Astrocyte (in vitro differentiated cells and primary cell): ENCODE data around the gene HOXC11. TPM values are rescaled to one million over a fixed set of nuclear protein-coding genes. Genes with fewer than 3 reads are reported as not detected.

Source experiments
- DNase-seq: peaks from one replicate; pipeline ENCODE4 v3.0.0-alpha.2; 2010; ENCODE audit warnings: low read depth
- FAIRE-seq: peaks from 2 replicates; lab custom pipeline; 2011; peaks lifted over from hg19 to GRCh38; lab: Jason Lieb, UNC
- H2AFZ ChIP-seq: 2 replicates; pipeline ENCODE4 v1.6.0; 2012; ENCODE audit warnings: low read depth, low read length, inconsistent platforms
- H3K27ac ChIP-seq: 2 replicates; pipeline ENCODE4 v1.5.1; 2011; ENCODE audit warnings: low read depth, low read length, inconsistent platforms
- H3K27me3 ChIP-seq: 2 replicates; pipeline ENCODE4 v1.6.0; 2011; ENCODE audit warnings: low read length, inconsistent platforms; ENCODE audit not compliant: insufficient read depth
- H3K36me3 ChIP-seq: 2 replicates; pipeline ENCODE4 v1.5.1; 2011; ENCODE audit warnings: low read length, inconsistent platforms; ENCODE audit not compliant: insufficient read depth
- H3K4me1 ChIP-seq: 2 replicates; pipeline ENCODE4 v1.5.1; 2011; ENCODE audit warnings: low read length, inconsistent platforms; ENCODE audit not compliant: insufficient read depth
- H3K4me2 ChIP-seq: 2 replicates; pipeline ENCODE4 v1.6.0; 2012; ENCODE audit warnings: low read length, inconsistent platforms
- H3K4me3 ChIP-seq: 2 replicates; pipeline ENCODE4 v1.5.1; 2011; ENCODE audit warnings: low read depth, mild to moderate bottlenecking, low read length, inconsistent platforms; ENCODE audit not compliant: insufficient read depth
- H3K79me2 ChIP-seq: 2 replicates; pipeline ENCODE4 v1.6.0; 2012; ENCODE audit warnings: mild to moderate bottlenecking, low read length, inconsistent platforms; ENCODE audit not compliant: insufficient read depth
- H3K9ac ChIP-seq: 2 replicates; pipeline ENCODE4 v1.6.0; 2012; ENCODE audit warnings: mild to moderate bottlenecking, low read length, inconsistent platforms
- H3K9me3 ChIP-seq: 2 replicates; pipeline ENCODE4 v1.5.1; 2012; ENCODE audit warnings: low read depth, mild to moderate bottlenecking, low read length, inconsistent platforms; ENCODE audit not compliant: insufficient read depth
- H4K20me1 ChIP-seq: 2 replicates; pipeline ENCODE4 v1.6.0; 2012; ENCODE audit warnings: low read length, inconsistent platforms; ENCODE audit not compliant: insufficient read depth
- H3K27ac Mint-ChIP-seq: one replicate; pipeline ENCODE4 v1.8.0; 2021; ENCODE audit warnings: mild to moderate bottlenecking, mixed read lengths; ENCODE audit not compliant: unreplicated experiment
- H3K27me3 Mint-ChIP-seq: one replicate; pipeline ENCODE4 v1.8.0; 2021; ENCODE audit warnings: low read depth, mixed read lengths; ENCODE audit not compliant: unreplicated experiment
- H3K36me3 Mint-ChIP-seq: one replicate; pipeline ENCODE4 v1.8.0; 2021; ENCODE audit warnings: low read depth, mixed read lengths; ENCODE audit not compliant: unreplicated experiment
- H3K4me1 Mint-ChIP-seq: one replicate; pipeline ENCODE4 v1.8.0; 2021; ENCODE audit warnings: low read depth, mixed read lengths; ENCODE audit not compliant: unreplicated experiment
- H3K4me3 Mint-ChIP-seq: one replicate; pipeline ENCODE4 v1.8.0; 2021; ENCODE audit warnings: mild to moderate bottlenecking, moderate library complexity, mixed read lengths; ENCODE audit not compliant: unreplicated experiment
- H3K9me3 Mint-ChIP-seq: one replicate; pipeline ENCODE4 v1.8.0; 2021; ENCODE audit warnings: mild to moderate bottlenecking, mixed read lengths; ENCODE audit not compliant: unreplicated experiment
- EZH2 ChIP-seq: IDR thresholded peaks from 2 replicates; pipeline ENCODE4 v1.6.1; 2012; ENCODE audit warnings: mild to moderate bottlenecking, low read length, inconsistent platforms; ENCODE audit not compliant: insufficient read depth
- total RNA-seq: library from RNA; stranded (reverse); gene quantifications from 2 replicates; pipeline ENCODE4 v1.2.1, GENCODE V29; 2021
- TF ChIP-seq, protein P1 (sequence below): IDR thresholded peaks from 2 replicates; pipeline ENCODE4 v1.5.1; 2011; ENCODE audit warnings: low read depth, mild to moderate bottlenecking, inconsistent platforms, low read length, moderate library complexity; ENCODE audit not compliant: insufficient read depth

The HOXC11 gene
- total RNA-seq, 1 donor from 2014 or later = not detected

DNA sequence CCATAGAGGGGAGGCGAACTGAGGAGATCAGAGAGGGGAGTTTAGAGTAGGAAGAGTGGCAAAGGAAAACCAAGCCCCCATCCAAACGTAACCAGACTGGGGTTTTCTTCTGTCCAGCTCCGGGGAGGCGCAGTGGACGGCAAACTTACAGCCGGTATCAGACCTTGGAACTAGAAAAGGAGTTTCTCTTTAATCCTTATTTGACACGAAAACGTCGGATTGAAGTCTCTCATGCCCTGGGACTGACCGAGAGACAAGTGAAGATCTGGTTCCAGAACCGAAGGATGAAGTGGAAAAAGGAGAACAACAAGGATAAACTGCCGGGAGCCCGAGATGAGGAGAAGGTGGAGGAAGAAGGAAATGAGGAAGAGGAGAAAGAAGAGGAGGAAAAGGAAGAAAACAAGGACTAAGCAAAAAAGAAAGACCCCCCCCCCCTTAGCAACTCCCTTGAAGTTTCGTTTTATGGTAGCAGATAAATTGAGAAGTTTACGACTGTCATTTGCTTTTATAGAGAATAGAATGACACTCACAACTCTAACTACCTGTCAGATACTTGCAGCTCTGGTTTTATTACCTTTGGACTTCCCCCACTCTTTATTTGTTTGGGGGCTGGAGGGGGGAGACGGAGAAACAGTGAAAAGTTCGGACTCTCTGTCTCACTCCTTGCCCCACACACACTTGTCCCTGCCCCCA lies 38.2 kb downstream of the HOXC11 start:
- TF ChIP-seq, protein P1, sequence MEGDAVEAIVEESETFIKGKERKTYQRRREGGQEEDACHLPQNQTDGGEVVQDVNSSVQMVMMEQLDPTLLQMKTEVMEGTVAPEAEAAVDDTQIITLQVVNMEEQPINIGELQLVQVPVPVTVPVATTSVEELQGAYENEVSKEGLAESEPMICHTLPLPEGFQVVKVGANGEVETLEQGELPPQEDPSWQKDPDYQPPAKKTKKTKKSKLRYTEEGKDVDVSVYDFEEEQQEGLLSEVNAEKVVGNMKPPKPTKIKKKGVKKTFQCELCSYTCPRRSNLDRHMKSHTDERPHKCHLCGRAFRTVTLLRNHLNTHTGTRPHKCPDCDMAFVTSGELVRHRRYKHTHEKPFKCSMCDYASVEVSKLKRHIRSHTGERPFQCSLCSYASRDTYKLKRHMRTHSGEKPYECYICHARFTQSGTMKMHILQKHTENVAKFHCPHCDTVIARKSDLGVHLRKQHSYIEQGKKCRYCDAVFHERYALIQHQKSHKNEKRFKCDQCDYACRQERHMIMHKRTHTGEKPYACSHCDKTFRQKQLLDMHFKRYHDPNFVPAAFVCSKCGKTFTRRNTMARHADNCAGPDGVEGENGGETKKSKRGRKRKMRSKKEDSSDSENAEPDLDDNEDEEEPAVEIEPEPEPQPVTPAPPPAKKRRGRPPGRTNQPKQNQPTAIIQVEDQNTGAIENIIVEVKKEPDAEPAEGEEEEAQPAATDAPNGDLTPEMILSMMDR = no peak
- TF ChIP-seq EZH2 = no peak
- H3K9me3 Mint-ChIP-seq = peaks cover 11% of the 10 kb centered on the region
- H3K36me3 ChIP-seq = no peaks in the 10 kb centered on the region
- no peak overlapping the region for H3K27ac ChIP-seq
- no peak for DNase-seq
- H2AFZ ChIP-seq = no peak overlapping the region
- no peak overlapping the region for H3K4me3 Mint-ChIP-seq
- peaks cover 92% of the 10 kb centered on the region for H3K27me3 Mint-ChIP-seq
- no peak overlapping the region for H3K4me3 ChIP-seq
- no peaks in the 10 kb centered on the region for H4K20me1 ChIP-seq
- H3K9me3 ChIP-seq = no peaks in the 10 kb centered on the region
- peaks cover 92% of the 10 kb centered on the region for H3K27me3 ChIP-seq
- H3K9ac ChIP-seq = no peak overlapping the region
- H3K36me3 Mint-ChIP-seq = no peaks in the 10 kb centered on the region
- H3K4me1 ChIP-seq = peaks cover 3% of the 10 kb centered on the region
- FAIRE-seq = no peak
- H3K27ac Mint-ChIP-seq = no peak overlapping the region
- no peaks in the 10 kb centered on the region for H3K4me1 Mint-ChIP-seq
- H3K79me2 ChIP-seq = no peaks in the 10 kb centered on the region
- H3K4me2 ChIP-seq = no peak overlapping the region

DNA sequence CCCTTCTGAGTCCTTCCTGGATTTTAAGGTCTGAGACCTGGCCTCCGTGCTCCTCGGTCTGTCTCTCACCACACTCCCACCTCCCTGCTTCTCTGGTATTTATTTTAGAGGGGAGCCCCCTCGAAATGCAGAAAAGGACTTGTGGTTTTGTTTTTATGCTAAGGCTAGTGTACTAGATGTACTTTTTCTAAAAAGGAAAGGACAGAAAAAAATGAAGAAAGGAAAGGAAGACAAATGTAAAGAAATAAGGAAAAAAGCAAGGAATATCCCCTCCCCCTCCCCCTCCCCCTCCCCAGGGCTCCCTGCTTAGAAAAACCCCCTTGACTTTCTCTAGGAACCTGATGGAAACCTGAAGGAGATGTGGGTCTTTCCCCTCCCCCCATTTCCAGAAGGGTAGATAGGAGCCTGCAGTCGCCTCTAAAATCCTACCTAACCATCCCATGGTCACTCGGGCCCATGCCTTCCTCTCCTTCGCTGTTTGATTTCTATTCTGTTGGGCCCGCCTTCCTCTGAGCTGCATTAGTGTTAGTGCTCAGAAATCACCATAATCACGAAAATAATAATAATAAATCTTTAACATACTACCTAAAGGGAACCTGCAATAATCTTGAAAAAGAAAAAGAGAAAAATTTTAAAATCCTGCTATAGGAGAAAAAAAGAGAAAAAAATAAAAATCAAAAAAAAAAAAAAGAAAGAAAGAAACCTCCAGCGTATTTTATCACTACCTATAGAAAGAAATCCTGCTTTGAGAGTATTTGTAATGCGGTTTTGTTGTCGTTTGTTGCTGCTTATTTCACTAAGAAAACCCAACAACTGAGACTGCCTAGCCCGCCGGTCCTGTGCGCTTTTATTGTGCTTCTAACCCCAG lies 39.0 kb downstream of the HOXC11 start:
- peaks cover 11% of the 10 kb centered on the region for H3K9me3 Mint-ChIP-seq
- no peak for DNase-seq
- H3K4me1 Mint-ChIP-seq = no peaks in the 10 kb centered on the region
- Histone ChIP-seq H3K4me2 (no peak overlapping the region), H3K9ac (no peak overlapping the region), H3K27ac (no peak overlapping the region), H3K4me1 (no peaks in the 10 kb centered on the region), H4K20me1 (no peaks in the 10 kb centered on the region), H3K79me2 (no peaks in the 10 kb centered on the region), H3K27me3 (peaks cover 90% of the 10 kb centered on the region), H3K36me3 (no peaks in the 10 kb centered on the region), H3K4me3 (no peak overlapping the region), H2AFZ (no peak overlapping the region), H3K9me3 (no peaks in the 10 kb centered on the region)
- no peak for FAIRE-seq
- peaks cover 89% of the 10 kb centered on the region for H3K27me3 Mint-ChIP-seq
- H3K4me3 Mint-ChIP-seq = no peak overlapping the region
- no peak overlapping the region for H3K27ac Mint-ChIP-seq
- TF ChIP-seq EZH2 = no peak
- TF ChIP-seq, protein P1 = no peak
- H3K36me3 Mint-ChIP-seq = no peaks in the 10 kb centered on the region
